Loucy (cell line): ENCODE measurements around the gene GALNT5.
"Not testable (repeated sequence)": the region's sequence is repeated elsewhere in the genome, so short reads cannot be mapped to it uniquely, and the experiment has no call there.

ENCODE experiments used
- H2AFZ ChIP-seq: fragments of 200-600 bp; sonication (generic); 2 replicates; pipeline ENCODE4 v1.6.0; 2016; ENCODE audit warnings: antibody characterized with exemption, mild to moderate bottlenecking, low read length, moderate library complexity
- H3F3A ChIP-seq: fragments of 200-600 bp; 2 replicates; pipeline ENCODE4 v1.6.0; 2016; ENCODE audit warnings: antibody characterized with exemption, low read depth, mild to moderate bottlenecking
- H3K27me3 ChIP-seq: fragments of 200-600 bp; sonication (generic); 2 replicates; pipeline ENCODE4 v1.6.1; 2014; ENCODE audit warnings: low read length, mild to moderate bottlenecking; ENCODE audit not compliant: insufficient read depth, poor library complexity, severe bottlenecking
- H3K36me3 ChIP-seq: fragments of 200-600 bp; sonication (generic); 2 replicates; pipeline ENCODE4 v1.6.1; 2016; ENCODE audit warnings: low read length; ENCODE audit not compliant: insufficient read depth
- H3K4me1 ChIP-seq: fragments of 200-600 bp; sonication (generic); 2 replicates; pipeline ENCODE4 v1.5.1; 2014; ENCODE audit warnings: low read length, mild to moderate bottlenecking; ENCODE audit not compliant: insufficient read depth, poor library complexity, severe bottlenecking
- H3K4me2 ChIP-seq: fragments of 200-600 bp; sonication (generic); 2 replicates; pipeline ENCODE4 v1.6.0; 2014; ENCODE audit warnings: antibody characterized with exemption, low read length, low read depth, mild to moderate bottlenecking; ENCODE audit not compliant: poor library complexity, severe bottlenecking
- H3K4me3 ChIP-seq: fragments of 200-600 bp; sonication (generic); 2 replicates; pipeline ENCODE4 v1.5.1; 2014; ENCODE audit warnings: low read length, mild to moderate bottlenecking, mixed read lengths; ENCODE audit not compliant: poor library complexity, severe bottlenecking
- H3K79me2 ChIP-seq: fragments of 200-600 bp; sonication (generic); 2 replicates; pipeline ENCODE4 v1.6.1; 2014; ENCODE audit warnings: low read length; ENCODE audit not compliant: insufficient read depth
- H3K9ac ChIP-seq: fragments of 200-600 bp; sonication (generic); 2 replicates; pipeline ENCODE4 v1.6.0; 2014; ENCODE audit warnings: mild to moderate bottlenecking, low read depth, low read length, moderate library complexity; ENCODE audit not compliant: poor library complexity, severe bottlenecking
- H3K9me2 ChIP-seq: fragments of 200-600 bp; sonication (generic); replicated peaks from 2 replicates; pipeline ENCODE4 v1.6.1; 2016; ENCODE audit warnings: low read depth, low read length, mixed read lengths
- H3K9me3 ChIP-seq: fragments of 200-600 bp; sonication (generic); 2 replicates; pipeline ENCODE4 v1.6.1; 2014; ENCODE audit warnings: mild to moderate bottlenecking, antibody characterized with exemption, low read length, low read depth; ENCODE audit not compliant: insufficient read depth
- H4K20me1 ChIP-seq: fragments of 200-600 bp; sonication (generic); 2 replicates; pipeline ENCODE4 v1.6.0; 2014; ENCODE audit warnings: antibody characterized with exemption, low read length, mild to moderate bottlenecking; ENCODE audit not compliant: insufficient read depth, poor library complexity, severe bottlenecking
- CTCF ChIP-seq: fragments of 200-600 bp; sonication (generic); conservative IDR thresholded peaks from 2 replicates; pipeline ENCODE4 v1.5.1; 2014; ENCODE audit warnings: mild to moderate bottlenecking, antibody characterized with exemption, low read length
- EZH2phosphoT487 ChIP-seq: fragments of 200-600 bp; IDR thresholded peaks from 2 replicates; pipeline ENCODE4 v1.6.1; 2018; ENCODE audit warnings: antibody characterized with exemption, mild to moderate bottlenecking, moderate library complexity, borderline replicate concordance

GALNT5 gene

GRCh38 chr2:157337978-157338377, 80.5 kb downstream of the GALNT5 start:
- Histone ChIP-seq H4K20me1 (no peaks in the 10 kb centered on the region), H3K36me3 (no peaks in the 10 kb centered on the region), H3K9me3 (no peaks in the 10 kb centered on the region), H3F3A (no peaks in the 10 kb centered on the region), H3K4me2 (no peak overlapping the region), H2AFZ (no peak overlapping the region), H3K4me1 (no peaks in the 10 kb centered on the region), H3K79me2 (no peaks in the 10 kb centered on the region), H3K27me3 (no peaks in the 10 kb centered on the region), H3K9ac (no peak overlapping the region), H3K9me2 (no peaks in the 10 kb centered on the region), H3K4me3 (no peak overlapping the region)
- no peak for TF ChIP-seq CTCF
- TF ChIP-seq EZH2phosphoT487, result no peak

GRCh38 chr2:157339965-157340655, 82.6 kb downstream of the GALNT5 start:
- Histone ChIP-seq H3K79me2 (no peaks in the 10 kb centered on the region), H4K20me1 (no peaks in the 10 kb centered on the region), H3F3A (no peaks in the 10 kb centered on the region), H3K36me3 (no peaks in the 10 kb centered on the region), H2AFZ (no peak overlapping the region), H3K4me3 (no peak overlapping the region), H3K4me2 (no peak overlapping the region), H3K4me1 (no peaks in the 10 kb centered on the region), H3K9me2 (no peaks in the 10 kb centered on the region), H3K9ac (no peak overlapping the region), H3K9me3 (no peaks in the 10 kb centered on the region), H3K27me3 (no peaks in the 10 kb centered on the region)
- TF ChIP-seq CTCF (no peak), EZH2phosphoT487 (no peak)

- not testable (repeated sequence) for H3K4me2 ChIP-seq, H3K4me1 ChIP-seq, H3K4me3 ChIP-seq, H3K9me3 ChIP-seq, H3K9me2 ChIP-seq, H3F3A ChIP-seq, H4K20me1 ChIP-seq, H3K9ac ChIP-seq, H3K79me2 ChIP-seq, H3K36me3 ChIP-seq, H3K27me3 ChIP-seq, H2AFZ ChIP-seq
Observed at GRCh38 chr2:157341381-157341780, 83.9 kb downstream of the GALNT5 start.

GRCh38 chr2:157345647-157346389, 88.3 kb downstream of the GALNT5 start:
- Histone ChIP-seq H2AFZ (no peak overlapping the region), H3K4me3 (no peak overlapping the region), H3K9me2 (no peaks in the 10 kb centered on the region), H3K36me3 (no peaks in the 10 kb centered on the region), H3K27me3 (no peaks in the 10 kb centered on the region), H3K9ac (no peak overlapping the region), H3F3A (no peaks in the 10 kb centered on the region), H3K9me3 (no peaks in the 10 kb centered on the region), H3K4me2 (no peak overlapping the region), H3K4me1 (no peaks in the 10 kb centered on the region), H3K79me2 (no peaks in the 10 kb centered on the region), H4K20me1 (no peaks in the 10 kb centered on the region)
- TF ChIP-seq CTCF, result no peak
- no peak for TF ChIP-seq EZH2phosphoT487
